Measurements from ENCODE around the gene ATAT1.
A peak's percentile ranks its signal among the peaks of the same experiment; 100 is the strongest.

Gene ATAT1

GRCh38 chr6:30685157-30686008, 58.7 kb downstream of the ATAT1 start:
- DNase-seq = no peak

GRCh38 chr6:30686009-30686907, 59.6 kb downstream of the ATAT1 start, which contains the start of gene PPP1R18:
Gene PPP1R18, minus strand, starts transcription at chr6:30686645. Its CDS starts 627 bp downstream, at chr6:30686018.
- DNase-seq = peak; percentile 67

DNA sequence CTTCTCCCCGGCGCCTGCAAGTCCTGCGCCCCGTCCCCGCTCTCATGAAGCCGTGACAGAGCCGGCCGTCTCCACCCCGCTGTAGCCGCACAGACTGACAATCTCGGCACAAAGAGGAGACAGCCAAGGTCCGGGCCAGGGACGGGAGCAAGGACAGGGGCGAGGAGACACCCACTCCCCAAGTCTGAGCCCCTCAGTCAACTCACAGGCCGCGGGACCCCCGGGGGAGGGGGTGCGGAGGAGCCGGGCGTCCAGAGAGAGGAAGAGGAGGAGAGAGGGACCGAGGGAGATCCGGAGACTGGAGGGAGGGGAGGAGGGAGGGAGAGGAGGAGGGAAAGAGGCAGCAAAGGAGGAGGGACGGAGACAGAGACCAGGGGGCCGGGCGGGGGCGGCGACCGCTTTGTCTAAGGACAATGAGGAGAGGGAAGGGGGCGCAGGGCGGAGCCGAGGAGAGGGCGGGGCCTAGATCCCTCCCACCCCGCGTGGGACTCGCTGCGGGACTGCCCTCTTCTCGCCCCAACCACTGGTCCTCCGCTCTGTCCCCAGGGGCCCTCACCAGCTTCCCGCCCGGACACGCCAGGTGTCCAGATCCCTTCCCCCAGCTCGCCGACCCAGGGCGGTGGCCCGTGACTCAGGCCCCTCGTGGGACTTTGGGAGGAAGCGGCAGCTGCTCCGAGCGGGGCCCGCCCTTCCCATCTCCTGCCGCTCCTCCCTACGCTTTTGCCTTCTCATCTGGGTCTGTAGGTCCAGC, 60.4 kb downstream of the ATAT1 start:
- peak; percentile 49 for DNase-seq

DNA sequence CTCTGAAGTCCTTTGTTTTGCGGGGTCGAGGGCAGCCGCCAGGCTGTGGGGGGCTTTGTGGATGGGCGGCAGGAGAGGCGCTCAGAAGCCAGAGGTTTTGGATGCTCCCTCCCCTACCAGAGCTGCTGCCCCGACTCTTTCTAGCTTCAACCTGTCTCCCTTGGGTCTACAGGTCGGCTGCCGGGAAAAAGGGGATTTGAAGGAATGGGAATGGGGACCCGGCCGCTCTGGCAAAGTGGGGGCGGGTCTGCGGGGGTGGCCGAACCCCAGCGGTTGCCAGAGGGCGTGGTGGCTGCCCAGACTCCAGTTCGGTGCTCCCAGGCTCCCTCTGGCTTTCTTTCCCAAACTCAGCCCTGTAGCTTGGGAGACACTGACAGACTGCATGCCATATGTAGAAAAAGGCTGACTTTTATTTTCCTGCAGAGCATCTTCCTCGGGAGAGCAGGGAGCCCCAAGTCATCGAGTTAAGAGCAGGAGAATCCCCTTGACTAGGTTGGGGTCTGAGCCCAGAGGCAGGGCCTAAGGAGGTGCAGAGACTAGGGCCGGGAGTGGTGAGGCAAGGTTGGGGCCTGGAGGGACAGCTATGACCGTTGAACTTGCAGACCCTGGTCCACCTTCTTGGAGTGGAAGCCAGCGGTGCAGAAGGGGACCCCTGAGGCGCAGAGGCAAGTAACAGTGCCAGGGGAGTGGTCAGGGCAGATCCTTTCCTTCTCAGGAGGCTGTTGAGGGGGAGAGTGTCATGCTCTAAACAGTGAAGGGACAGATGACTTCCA, 61.2 kb downstream of the ATAT1 start:
- DNase-seq = no peak

- DNase-seq = no peak
These were observed 61.9 kb downstream of the ATAT1 start for GRCh38 chr6:30688569-30688968.

- no peak for DNase-seq
These were observed 62.6 kb downstream of the ATAT1 start for GRCh38 chr6:30689022-30689865.

- DNase-seq = no peak
These were observed 63.3 kb downstream of the ATAT1 start for GRCh38 chr6:30689985-30690384.

GRCh38 chr6:30690403-30691207, 63.9 kb downstream of the ATAT1 start, which contains the start of gene NRM:
Gene NRM, minus strand, starts transcription at chr6:30690984. Its CDS starts 10 bp downstream, at chr6:30690974.
- peak; percentile 52 for DNase-seq

DNA sequence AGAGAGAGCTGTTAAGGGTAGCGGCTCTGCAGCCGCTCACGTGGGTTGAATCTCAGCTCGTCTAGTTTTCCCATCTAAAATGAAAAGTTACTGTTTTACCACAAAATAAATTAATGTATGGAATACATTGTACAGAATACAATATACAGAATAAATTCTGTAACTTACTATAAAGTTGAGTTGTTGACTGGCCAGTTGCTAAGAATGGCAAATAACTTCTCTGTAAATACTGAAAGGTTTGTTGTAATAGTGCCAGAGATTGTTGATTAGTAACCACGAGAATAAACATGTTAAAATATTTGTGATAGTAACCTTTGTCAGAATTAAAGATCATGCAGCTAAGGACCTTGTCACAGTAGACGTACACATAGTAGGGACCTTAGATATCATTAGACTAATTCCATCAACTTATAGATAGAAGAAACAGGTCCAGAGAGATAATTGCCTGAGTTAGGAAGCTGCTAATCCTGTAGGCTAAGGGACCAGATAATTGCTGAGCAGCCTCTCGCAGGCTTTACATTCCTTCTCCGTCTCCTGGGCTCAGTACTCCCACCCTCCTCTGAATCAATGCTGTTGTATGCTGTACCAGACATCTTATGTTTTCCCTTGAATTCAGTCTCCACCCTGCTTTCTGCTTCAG, 64.7 kb downstream of the ATAT1 start:
- DNase-seq = no peak

Measured in central memory CD4-positive, alpha-beta T cell (primary cell).